ENCODE results near the gene MRPL14.

- TF ChIP-seq CTCF (IDR thresholded peaks at IDR 0.05) (no peak), ZFX (IDR thresholded peaks at IDR 0.05; ENCODE audit: borderline replicate concordance) (no peak)
Observed at GRCh38 chr6:44099192-44099591, 28.1 kb downstream of the MRPL14 start.
